Transverse colon (tissue), 4 donors: ENCODE results near the gene FER1L5.

Experiments
- CTCF ChIP-seq, 5 experiments: fragments of 200-600 bp in 3 of 5; fragments of 450-650 bp in 2 of 5; sonication (generic) in 3 of 5; IDR thresholded peaks; 1 replicate in 2 of 5; 2 replicates in 3 of 5; pipeline ENCODE4 v1.5.1; 2016 to 2017; ENCODE audit warnings: antibody characterized with exemption in 5 of 5, inconsistent platforms in 3 of 5, mild to moderate bottlenecking in 2 of 5, moderate library complexity in 1 of 5
- EP300 ChIP-seq: sonication (generic); formaldehyde crosslinking; IDR thresholded peaks from one replicate; pipeline ENCODE4 v1.6.1; 2017; ENCODE audit warnings: antibody characterized with exemption, low read depth
- POLR2AphosphoS5 ChIP-seq, 3 donors: sonication (generic); formaldehyde crosslinking; IDR thresholded peaks; one replicate each; pipeline ENCODE4 v1.6.1; 2016; ENCODE audit warnings: antibody characterized with exemption in 3 of 3

GRCh38 chr2:96623116-96623515, 19.4 kb upstream of the FER1L5 start:
- TF ChIP-seq CTCF (IDR thresholded peaks at IDR 0.05) (no peak), EP300 (no peak), POLR2AphosphoS5 (IDR thresholded peaks at IDR 0.05) (no peak)
